ENCODE measurements around the gene OXNAD1. TPM values are rescaled to one million over a fixed set of nuclear protein-coding genes. Genes with fewer than 3 reads are reported as not detected.

OXNAD1 gene
- total and polyA plus RNA-seq, 10 of the 15 experiments (the other 5 are each of a cell fraction or from before 2014, with no cell fraction given), result 5.6 to 27.8 (median 16.2) TPM

DNA sequence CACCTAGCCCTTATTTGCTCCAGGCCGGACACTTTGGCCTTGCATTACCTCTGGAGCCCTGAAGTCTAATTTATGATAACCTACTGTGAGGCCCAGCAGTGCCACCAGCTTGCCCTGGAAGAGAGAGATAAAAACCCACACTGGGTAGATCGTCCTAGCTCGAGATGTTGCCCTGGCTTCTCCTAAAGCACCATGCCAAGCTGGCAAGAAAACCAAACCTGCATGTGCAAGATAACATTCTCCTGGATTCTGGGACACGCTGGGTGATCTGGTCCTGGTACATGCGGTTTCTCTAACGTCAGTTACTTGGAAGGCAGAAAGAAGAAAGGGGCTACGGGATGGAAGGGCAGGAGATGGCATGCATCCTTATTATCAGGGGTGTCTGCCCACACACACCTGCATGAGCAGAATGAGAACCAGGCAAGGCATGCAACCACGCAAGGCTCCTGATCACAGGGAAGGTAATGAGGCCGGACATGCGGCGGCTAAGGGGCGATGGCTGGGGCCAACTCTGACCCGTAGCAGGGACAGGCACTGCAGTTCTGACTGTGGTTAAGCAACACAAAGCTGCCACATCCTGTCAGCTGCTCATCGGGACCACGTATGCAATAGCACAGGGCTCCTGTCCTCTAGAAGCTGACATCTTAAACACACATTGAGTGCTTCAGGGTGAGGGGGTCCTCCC is 73.0 kb downstream of the OXNAD1 start (continued):
- TF ChIP-seq, protein P1, sequence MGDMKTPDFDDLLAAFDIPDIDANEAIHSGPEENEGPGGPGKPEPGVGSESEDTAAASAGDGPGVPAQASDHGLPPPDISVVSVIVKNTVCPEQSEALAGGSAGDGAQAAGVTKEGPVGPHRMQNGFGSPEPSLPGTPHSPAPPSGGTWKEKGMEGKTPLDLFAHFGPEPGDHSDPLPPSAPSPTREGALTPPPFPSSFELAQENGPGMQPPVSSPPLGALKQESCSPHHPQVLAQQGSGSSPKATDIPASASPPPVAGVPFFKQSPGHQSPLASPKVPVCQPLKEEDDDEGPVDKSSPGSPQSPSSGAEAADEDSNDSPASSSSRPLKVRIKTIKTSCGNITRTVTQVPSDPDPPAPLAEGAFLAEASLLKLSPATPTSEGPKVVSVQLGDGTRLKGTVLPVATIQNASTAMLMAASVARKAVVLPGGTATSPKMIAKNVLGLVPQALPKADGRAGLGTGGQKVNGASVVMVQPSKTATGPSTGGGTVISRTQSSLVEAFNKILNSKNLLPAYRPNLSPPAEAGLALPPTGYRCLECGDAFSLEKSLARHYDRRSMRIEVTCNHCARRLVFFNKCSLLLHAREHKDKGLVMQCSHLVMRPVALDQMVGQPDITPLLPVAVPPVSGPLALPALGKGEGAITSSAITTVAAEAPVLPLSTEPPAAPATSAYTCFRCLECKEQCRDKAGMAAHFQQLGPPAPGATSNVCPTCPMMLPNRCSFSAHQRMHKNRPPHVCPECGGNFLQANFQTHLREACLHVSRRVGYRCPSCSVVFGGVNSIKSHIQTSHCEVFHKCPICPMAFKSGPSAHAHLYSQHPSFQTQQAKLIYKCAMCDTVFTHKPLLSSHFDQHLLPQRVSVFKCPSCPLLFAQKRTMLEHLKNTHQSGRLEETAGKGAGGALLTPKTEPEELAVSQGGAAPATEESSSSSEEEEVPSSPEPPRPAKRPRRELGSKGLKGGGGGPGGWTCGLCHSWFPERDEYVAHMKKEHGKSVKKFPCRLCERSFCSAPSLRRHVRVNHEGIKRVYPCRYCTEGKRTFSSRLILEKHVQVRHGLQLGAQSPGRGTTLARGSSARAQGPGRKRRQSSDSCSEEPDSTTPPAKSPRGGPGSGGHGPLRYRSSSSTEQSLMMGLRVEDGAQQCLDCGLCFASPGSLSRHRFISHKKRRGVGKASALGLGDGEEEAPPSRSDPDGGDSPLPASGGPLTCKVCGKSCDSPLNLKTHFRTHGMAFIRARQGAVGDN (IDR thresholded peaks at IDR 0.05), result peak; percentile 68
- peak; percentile 50 for TF ChIP-seq POLR2A (IDR thresholded peaks at IDR 0.05; ENCODE audit: low read depth, low read length)
- TF ChIP-seq KAT2A (conservative IDR thresholded peaks at IDR 0.05; ENCODE audit: control insufficient read depth, low read depth, low read length), result no peak
- no peak for TF ChIP-seq SPI1 (IDR thresholded peaks at IDR 0.05; ENCODE audit: borderline replicate concordance, insufficient read depth, low read depth, low read length)
- TF ChIP-seq ESRRA (IDR thresholded peaks at IDR 0.05; ENCODE audit: low read length), result no peak
- TF ChIP-seq TCF12 (IDR thresholded peaks at IDR 0.05; ENCODE audit: low read depth, low read length), result peak; percentile 6; the same call in 1 of the 2 replicates
- TF ChIP-seq, protein P2, sequence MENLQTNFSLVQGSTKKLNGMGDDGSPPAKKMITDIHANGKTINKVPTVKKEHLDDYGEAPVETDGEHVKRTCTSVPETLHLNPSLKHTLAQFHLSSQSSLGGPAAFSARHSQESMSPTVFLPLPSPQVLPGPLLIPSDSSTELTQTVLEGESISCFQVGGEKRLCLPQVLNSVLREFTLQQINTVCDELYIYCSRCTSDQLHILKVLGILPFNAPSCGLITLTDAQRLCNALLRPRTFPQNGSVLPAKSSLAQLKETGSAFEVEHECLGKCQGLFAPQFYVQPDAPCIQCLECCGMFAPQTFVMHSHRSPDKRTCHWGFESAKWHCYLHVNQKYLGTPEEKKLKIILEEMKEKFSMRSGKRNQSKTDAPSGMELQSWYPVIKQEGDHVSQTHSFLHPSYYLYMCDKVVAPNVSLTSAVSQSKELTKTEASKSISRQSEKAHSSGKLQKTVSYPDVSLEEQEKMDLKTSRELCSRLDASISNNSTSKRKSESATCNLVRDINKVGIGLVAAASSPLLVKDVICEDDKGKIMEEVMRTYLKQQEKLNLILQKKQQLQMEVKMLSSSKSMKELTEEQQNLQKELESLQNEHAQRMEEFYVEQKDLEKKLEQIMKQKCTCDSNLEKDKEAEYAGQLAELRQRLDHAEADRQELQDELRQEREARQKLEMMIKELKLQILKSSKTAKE (IDR thresholded peaks at IDR 0.05; ENCODE audit: low read depth, poor library complexity, severe bottlenecking), result no peak
- TF ChIP-seq IKZF2 (IDR thresholded peaks at IDR 0.05), result 0 out of 4 replicates have a peak, but pooled peaks of 1 of the 2 experiments have one; percentile 25
